ENCODE data around the gene ADAMTS2. TPM values are rescaled to one million over a fixed set of nuclear protein-coding genes. Genes with fewer than 3 reads are reported as not detected.
"Not testable (repeated sequence)": the region's sequence is repeated elsewhere in the genome, so short reads cannot be mapped to it uniquely, and the experiment has no call there.

ADAMTS2 gene
- total RNA-seq, 1 donor from 2014 or later = 0.29 TPM

DNA sequence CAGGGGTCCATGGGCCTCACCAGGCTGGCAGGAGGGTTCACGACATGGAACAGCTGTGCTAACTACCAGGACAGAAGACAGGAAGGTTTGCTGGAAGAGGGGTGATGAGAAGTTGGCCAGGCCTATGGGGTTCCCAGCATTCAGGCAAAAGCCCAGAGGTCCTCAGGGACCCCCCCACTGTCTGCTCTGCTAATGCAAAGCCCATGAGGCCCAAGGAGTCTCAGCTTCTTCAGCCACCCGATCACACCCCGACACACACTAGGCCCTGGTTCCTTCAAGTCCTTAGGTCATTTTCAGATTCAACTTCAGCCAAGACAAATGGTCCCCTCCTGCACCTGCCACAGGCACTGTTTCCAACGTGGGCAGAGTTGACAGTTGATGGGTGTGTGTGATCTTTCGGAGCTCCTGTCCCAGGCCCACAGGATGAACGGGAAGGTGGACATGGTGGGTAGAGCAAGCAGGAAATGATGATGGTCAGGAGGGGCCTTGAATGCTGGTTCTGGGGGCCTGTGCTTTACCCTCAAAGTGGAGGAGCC is 20.4 kb downstream of the ADAMTS2 start:
- no peak overlapping the region for H3K4me3 ChIP-seq (ENCODE audit: low read depth, low read length)
- TF ChIP-seq, protein P1, sequence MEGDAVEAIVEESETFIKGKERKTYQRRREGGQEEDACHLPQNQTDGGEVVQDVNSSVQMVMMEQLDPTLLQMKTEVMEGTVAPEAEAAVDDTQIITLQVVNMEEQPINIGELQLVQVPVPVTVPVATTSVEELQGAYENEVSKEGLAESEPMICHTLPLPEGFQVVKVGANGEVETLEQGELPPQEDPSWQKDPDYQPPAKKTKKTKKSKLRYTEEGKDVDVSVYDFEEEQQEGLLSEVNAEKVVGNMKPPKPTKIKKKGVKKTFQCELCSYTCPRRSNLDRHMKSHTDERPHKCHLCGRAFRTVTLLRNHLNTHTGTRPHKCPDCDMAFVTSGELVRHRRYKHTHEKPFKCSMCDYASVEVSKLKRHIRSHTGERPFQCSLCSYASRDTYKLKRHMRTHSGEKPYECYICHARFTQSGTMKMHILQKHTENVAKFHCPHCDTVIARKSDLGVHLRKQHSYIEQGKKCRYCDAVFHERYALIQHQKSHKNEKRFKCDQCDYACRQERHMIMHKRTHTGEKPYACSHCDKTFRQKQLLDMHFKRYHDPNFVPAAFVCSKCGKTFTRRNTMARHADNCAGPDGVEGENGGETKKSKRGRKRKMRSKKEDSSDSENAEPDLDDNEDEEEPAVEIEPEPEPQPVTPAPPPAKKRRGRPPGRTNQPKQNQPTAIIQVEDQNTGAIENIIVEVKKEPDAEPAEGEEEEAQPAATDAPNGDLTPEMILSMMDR (conservative IDR thresholded peaks at IDR 0.05; ENCODE audit: low read depth, low read length) = no peak
- DNase-seq (ENCODE audit: low read depth) = no peak

DNA sequence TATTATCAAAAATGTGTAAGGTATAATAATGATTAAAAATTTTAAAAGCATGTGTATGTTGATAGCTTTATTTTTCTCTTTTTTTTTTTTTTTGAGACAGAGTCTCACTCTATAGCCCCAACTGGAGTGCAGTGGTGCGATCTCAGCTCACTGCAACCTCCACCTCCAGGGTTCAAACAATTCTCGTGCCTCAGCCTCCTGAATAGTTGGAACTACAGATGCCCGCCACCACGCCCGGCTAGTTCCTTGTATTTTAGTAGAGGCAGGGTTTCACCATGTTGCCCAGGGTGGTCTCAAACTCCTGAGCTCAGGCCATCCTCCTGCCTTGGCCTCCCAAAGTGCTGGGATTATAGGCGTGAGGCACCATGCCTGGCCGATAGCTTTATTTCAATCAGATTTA is 20.9 kb downstream of the ADAMTS2 start:
- DNase-seq (ENCODE audit: low read depth); H3K4me3 ChIP-seq (ENCODE audit: low read depth, low read length): not testable (repeated sequence)

DNA sequence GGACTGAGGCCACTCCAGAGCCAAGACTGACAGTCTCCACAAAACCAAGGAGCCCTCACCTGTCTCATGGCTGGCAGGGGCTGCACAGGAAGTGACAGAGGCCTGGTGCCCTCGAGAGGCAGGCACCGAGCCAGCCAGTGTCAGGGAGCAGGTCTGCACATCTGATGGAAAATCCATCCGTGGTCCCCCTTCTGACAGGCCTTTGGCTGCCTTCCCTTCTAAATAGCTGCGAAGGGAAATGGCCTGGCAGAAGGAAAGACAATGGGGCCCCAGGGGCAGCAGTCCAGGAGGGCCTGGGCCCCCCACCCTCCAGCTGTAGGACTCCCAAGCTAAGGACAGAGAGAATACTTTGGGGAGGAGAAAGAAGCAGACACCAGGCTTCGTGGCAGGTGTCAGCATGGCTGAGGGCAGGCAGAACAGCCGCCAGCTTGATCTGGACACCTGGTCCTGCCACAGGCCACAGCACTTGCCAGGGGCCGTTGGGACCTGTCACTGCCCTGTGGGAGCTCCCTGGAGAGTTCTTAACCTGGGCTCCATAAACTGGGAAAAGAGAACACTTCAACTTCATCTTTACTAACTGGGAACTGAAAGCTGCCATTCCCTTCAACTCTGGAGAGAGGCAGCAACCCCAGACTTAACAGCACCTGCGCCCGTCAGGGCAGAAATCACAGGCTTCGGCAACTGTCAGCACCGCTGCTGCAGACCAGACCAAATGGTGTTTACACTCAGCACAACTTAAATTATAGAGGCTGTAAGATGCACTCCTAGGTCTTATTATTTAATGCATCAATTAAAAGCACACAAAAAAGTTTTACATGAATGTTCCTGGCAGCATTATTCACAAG is 22.0 kb downstream of the ADAMTS2 start:
- H3K4me3 ChIP-seq (ENCODE audit: low read depth, low read length) = no peak overlapping the region
- no peak for DNase-seq (ENCODE audit: low read depth)
- TF ChIP-seq, protein P1 (conservative IDR thresholded peaks at IDR 0.05; ENCODE audit: low read depth, low read length) = no peak

DNA sequence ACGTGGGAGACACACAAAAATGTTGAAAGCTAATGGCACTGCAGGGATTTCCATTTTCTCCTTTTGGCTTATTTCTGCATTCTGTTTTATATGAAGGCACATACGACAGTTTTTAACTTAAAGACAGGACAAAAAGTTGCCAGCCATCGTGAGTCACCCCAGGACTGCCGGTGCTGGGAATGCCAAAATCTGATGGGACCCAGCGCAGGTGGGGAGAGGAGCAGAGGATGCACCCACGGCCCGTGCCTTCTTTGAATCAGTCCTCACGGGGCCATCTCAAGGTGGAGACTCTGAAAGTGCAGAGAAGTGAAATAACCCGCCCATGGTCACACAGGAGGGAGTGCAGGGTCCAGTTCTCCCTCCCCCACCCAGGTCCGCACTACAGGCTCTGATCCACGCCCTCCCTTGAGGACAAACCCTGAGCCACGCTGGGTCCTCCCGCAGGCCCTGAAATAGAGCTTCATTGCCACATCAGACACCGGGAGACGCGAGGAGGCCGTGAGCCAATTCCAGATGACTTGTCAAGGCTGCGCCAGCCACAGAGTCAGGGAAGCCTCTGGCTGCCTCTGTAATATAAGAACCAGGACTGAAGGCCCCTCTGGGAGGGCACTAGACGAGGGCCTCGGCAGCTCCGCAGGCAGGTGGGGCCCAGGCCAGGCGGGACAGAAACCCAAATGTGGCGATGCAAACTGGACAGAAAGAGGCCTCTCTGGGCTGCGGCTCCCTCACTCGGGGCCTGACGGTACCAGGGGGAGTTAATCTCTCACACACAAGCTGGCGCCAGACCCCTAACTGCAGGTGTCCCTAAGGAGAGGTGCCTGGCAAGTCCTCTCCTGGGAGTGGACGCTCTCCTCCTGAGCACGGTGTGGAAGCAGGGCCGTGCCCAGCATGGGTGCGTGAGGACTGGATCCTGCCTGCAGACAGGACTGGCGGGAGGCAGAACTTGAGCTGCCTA is 22.9 kb downstream of the ADAMTS2 start:
- TF ChIP-seq, protein P1 (conservative IDR thresholded peaks at IDR 0.05; ENCODE audit: low read depth, low read length) = no peak
- DNase-seq (ENCODE audit: low read depth) = no peak
- H3K4me3 ChIP-seq (ENCODE audit: low read depth, low read length) = no peak overlapping the region

DNA sequence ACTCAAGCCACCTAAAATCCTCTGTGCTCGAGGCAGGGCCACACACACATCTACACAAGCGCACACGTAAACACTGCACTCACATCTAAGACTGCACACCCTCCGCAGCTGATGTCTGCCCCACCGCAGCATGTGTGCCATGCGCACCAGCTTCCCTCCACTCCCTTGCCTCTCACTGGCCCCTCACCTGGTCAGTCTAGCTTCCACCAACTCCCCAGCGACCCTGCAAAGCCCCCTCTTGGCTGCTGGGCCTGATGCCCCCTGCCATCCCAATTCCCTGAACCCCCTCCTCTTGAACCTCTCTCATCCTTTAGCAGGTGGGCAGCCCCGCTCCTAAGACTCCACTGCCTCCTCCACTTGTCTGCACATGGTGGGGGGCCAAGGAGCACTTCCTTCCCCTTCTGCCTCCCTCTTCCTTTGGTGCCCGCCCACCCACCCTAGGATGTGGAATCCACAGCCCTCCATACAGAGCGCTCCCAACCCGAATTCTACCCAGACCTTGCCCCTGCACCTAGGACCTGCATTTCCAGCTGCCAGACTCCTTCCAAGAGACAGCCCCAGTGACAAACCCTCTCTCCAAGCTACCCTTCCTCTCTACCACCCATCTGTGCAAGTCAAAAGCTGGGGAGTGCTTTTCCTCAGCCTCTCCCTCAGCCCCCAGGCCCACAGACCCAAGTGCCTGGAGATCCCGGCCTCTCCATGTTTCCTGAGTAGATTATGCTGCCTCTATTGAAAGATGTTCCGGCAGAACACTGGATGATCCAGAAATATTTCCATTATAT is 23.9 kb downstream of the ADAMTS2 start:
- TF ChIP-seq, protein P1 (conservative IDR thresholded peaks at IDR 0.05; ENCODE audit: low read depth, low read length) = no peak
- DNase-seq (ENCODE audit: low read depth) = no peak

DNA sequence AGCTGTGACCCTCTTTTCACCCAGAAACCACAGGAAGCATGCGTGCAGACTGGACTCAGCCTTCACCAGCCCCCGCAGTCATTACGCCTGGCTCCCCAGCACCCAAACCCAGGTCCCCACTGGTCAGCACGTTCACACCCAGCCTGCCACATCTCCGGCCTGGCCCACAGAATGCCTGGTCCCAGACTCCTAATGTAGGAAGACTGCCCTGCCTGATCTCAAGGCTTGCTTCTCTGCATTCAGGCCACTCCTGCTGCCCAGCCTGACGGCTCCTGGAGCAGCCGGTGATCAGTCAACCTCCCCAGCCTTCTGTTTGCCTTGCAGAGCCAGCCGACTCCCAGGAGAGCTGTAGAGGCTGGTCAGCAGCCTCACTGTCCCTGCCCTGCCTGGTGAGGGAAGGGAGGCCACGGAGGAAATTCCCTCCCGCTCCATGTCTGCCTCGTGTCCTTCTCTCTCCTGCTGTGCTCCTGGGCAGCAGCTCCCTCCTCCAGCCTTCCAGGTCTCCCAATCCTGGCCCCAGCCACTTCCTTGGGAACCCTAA is 25.4 kb downstream of the ADAMTS2 start:
- TF ChIP-seq, protein P1 (conservative IDR thresholded peaks at IDR 0.05; ENCODE audit: low read depth, low read length) = no peak

More for the DNA sequence above, 23.9 kb downstream of the ADAMTS2 start:
- H3K4me3 ChIP-seq (ENCODE audit: low read depth, low read length) = no peak overlapping the region

More for the DNA sequence above, 25.4 kb downstream of the ADAMTS2 start:
- DNase-seq (ENCODE audit: low read depth) = no peak
- no peak overlapping the region for H3K4me3 ChIP-seq (ENCODE audit: low read depth, low read length)

Data from epithelial cell of proximal tubule (primary cell).